ENCODE results near the gene IGLL5. TPM values are rescaled to one million over a fixed set of nuclear protein-coding genes. Genes with fewer than 3 reads are reported as not detected.

IGLL5 gene
- total RNA-seq, 6 donors from 2014 or later = 4.3 to 58.5 (median 21.5) TPM

DNA sequence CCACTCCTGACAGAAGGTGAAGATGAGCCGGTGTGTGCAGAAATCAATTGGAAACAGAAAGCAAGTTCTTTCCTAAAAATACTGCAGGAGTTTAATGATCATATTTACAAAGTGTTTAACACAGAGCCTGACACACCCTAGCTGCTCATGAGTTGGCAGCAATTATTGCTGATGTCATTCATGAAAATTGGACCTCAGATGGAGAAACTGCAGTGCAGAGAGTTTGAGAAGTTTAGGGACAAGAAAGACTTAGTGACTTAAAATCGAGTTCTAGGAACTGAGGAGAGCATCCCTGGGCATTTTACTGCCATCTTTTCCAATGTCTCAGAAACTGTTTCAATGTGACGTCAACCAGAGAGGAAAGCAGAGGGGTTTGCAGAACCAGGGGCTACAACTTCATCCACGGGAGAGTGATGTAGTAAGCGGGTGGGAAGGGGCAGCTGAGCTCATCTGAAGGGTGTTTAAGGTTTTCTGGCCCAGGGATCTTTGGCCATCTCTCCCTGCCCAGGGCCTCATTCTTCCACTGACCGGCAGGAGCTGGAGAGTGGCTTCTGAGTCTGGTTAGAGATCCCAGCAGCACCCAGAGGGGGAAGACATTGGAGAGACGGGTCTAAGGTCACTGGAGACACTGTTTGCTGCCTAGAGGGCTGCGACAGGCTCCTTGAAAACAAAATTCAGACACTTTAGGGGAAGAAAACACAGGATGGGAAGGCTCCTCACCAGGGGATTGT lies 21.1 kb upstream of the IGLL5 start:
- Histone ChIP-seq H3K4me1 (no peaks in the 10 kb centered on the region), H3K27ac (no peak overlapping the region), H3K27me3 (no peaks in the 10 kb centered on the region), H3K36me3 (no peaks in the 10 kb centered on the region), H3K4me3 (no peak overlapping the region), H3K9me3 (no peaks in the 10 kb centered on the region)
- DNase-seq (no peak), ATAC-seq (ENCODE audit: low FRiP score in 2 of 2) (peak in 1 of 2 donors; percentile 81)
- 56 to 73% methylated on average over 7 to 8 of the region's 8 CpGs for WGBS, 2 donors
- TF ChIP-seq POLR2AphosphoS5 (IDR thresholded peaks at IDR 0.05) (no peak), EP300 (IDR thresholded peaks at IDR 0.05) (no peak), POLR2A (IDR thresholded peaks at IDR 0.05) (no peak)
- TF ChIP-seq, protein P1, sequence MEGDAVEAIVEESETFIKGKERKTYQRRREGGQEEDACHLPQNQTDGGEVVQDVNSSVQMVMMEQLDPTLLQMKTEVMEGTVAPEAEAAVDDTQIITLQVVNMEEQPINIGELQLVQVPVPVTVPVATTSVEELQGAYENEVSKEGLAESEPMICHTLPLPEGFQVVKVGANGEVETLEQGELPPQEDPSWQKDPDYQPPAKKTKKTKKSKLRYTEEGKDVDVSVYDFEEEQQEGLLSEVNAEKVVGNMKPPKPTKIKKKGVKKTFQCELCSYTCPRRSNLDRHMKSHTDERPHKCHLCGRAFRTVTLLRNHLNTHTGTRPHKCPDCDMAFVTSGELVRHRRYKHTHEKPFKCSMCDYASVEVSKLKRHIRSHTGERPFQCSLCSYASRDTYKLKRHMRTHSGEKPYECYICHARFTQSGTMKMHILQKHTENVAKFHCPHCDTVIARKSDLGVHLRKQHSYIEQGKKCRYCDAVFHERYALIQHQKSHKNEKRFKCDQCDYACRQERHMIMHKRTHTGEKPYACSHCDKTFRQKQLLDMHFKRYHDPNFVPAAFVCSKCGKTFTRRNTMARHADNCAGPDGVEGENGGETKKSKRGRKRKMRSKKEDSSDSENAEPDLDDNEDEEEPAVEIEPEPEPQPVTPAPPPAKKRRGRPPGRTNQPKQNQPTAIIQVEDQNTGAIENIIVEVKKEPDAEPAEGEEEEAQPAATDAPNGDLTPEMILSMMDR (IDR thresholded peaks at IDR 0.05) = no peak

- Histone ChIP-seq H3K4me3 (no peak overlapping the region), H3K27ac (no peak overlapping the region), H3K36me3 (no peaks in the 10 kb centered on the region), H3K4me1 (no peaks in the 10 kb centered on the region), H3K9me3 (no peaks in the 10 kb centered on the region), H3K27me3 (no peaks in the 10 kb centered on the region)
- TF ChIP-seq POLR2A (IDR thresholded peaks at IDR 0.05) = no peak
- TF ChIP-seq, protein P1 (IDR thresholded peaks at IDR 0.05) = no peak
- TF ChIP-seq EP300 (IDR thresholded peaks at IDR 0.05) = no peak
- no peak for TF ChIP-seq POLR2AphosphoS5 (IDR thresholded peaks at IDR 0.05)
- DNase-seq = no peak
- WGBS, 2 donors = 83 to 92% methylated on average over 3 to 6 of the region's 6 CpGs
- ATAC-seq (ENCODE audit: low FRiP score in 2 of 2) = no peak
Measured at GRCh38 chr22:22867996-22868715, 19.5 kb upstream of the IGLL5 start.

GRCh38 chr22:22870577-22871404 lies 16.8 kb upstream of the IGLL5 start:
- 66 to 75% methylated on average over 8 of the region's 8 CpGs for WGBS, 2 donors
- TF ChIP-seq, protein P1 (IDR thresholded peaks at IDR 0.05) = no peak
- TF ChIP-seq EP300 (IDR thresholded peaks at IDR 0.05) (no peak), POLR2AphosphoS5 (IDR thresholded peaks at IDR 0.05) (no peak), POLR2A (IDR thresholded peaks at IDR 0.05) (no peak)

GRCh38 chr22:22871536-22872278 lies 15.9 kb upstream of the IGLL5 start:
- Histone ChIP-seq H3K27me3 (no peaks in the 10 kb centered on the region), H3K4me3 (no peak overlapping the region), H3K4me1 (no peaks in the 10 kb centered on the region), H3K9me3 (peaks cover 4 to 7% (median 5%) of the 10 kb centered on the region in 4 donors), H3K27ac (no peak overlapping the region), H3K36me3 (no peaks in the 10 kb centered on the region)
- ATAC-seq (ENCODE audit: low FRiP score in 2 of 2) (no peak), DNase-seq (no peak)
- WGBS, 2 donors = 86 to 87% methylated on average over 9 to 10 of the region's 10 CpGs
- TF ChIP-seq EP300 (IDR thresholded peaks at IDR 0.05) = no peak
- no peak for TF ChIP-seq POLR2A (IDR thresholded peaks at IDR 0.05)
- TF ChIP-seq, protein P1 (IDR thresholded peaks at IDR 0.05) = no peak
- TF ChIP-seq POLR2AphosphoS5 (IDR thresholded peaks at IDR 0.05) = no peak

More at GRCh38 chr22:22870577-22871404, 16.8 kb upstream of the IGLL5 start:
- Histone ChIP-seq H3K4me3 (no peak overlapping the region), H3K27me3 (no peaks in the 10 kb centered on the region), H3K9me3 (peaks cover 4 to 7% (median 5%) of the 10 kb centered on the region in 4 donors), H3K36me3 (no peaks in the 10 kb centered on the region), H3K27ac (no peak overlapping the region), H3K4me1 (no peaks in the 10 kb centered on the region)
- no peak for ATAC-seq (ENCODE audit: low FRiP score in 2 of 2)
- DNase-seq = no peak
